ENCODE data around the gene VPS37B.

The VPS37B gene

GRCh38 chr12:122840580-122841513 lies 55.1 kb downstream of the VPS37B start:
- DNase-seq (ENCODE audit: low read depth) = no peak

- no peak for DNase-seq (ENCODE audit: low read depth)
Observed at GRCh38 chr12:122839907-122840554, 55.9 kb downstream of the VPS37B start.

DNA sequence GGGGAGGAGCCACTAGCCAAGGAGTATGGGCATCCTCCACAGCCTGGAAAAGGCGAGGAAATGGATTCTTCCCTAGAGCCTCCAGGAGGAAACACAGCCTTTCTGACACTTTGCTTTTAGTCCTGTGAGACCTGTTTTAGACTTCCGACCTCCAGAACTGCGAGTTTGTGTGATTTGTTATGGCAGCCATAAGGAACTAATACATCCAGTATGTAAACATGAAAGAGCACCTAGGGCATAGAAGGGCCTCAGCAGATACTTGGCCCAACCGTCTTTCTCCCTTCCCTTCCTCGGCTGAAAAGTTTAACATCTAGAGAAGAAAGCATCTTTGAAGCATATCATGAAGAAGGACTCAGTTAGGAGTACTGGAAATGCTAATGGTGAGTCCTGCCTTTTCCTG lies 57.1 kb downstream of the VPS37B start:
- no peak for DNase-seq (ENCODE audit: low read depth)

- no peak for DNase-seq (ENCODE audit: low read depth)
Observed at GRCh38 chr12:122837306-122838265, 58.3 kb downstream of the VPS37B start.

DNA sequence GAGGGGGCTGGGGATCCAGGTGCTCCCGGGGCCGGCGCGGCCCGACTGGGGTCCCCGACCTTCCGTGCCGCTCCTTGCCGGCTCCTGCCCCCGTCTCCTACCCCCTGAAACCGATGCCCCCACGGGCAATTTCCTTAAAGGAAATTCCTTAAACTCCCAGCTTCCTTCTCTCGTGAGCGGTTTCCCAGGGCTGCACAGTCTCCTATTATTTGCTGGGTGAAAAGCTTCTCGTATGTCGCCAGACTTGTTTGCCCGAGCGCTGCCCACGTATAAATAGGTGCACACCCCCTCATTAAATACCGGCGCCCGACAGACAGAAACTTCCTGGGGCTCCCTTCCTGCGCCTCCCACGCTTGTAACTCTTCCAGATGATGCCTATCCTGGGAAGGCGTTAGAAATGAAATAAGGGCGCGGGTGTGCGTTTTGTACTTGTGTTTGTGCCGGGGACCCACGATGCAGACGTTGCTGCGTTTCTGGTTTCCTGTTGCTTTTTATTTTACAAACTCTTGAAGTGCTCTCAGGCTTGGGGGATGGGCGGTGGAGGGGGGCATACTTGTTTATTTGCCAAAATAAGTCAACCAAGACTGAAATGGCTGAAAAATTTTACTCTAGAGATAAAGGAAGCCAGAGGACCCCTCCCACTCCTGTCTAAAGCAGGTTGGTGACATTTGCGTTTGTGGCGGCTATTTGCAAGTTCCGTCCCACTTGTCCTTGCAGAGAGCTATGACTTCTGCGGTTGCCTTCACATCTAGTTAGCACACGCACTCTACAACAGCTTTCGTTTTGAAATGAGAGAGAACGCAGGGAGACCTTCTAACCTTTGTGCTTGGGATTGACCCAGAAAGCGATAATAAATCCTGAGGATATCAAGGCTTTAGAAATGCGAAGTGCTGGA lies 59.6 kb downstream of the VPS37B start:
- DNase-seq (ENCODE audit: low read depth) = no peak

DNA sequence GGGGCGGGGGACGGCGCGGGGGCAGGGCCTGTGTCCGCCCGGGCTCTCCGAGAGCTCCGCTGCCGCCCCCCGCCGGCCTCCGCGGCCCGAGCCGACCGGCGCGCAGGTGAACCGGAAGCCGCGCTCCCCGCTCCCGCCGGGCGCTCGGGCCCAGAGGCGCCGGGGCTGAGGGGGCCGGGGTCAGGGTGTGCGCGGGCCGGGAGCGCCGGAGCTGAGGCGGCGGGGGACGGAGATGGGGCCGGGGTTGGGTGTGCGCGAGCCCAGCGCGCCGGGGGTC lies 60.2 kb downstream of the VPS37B start:
- DNase-seq (ENCODE audit: low read depth) = no peak

DNA sequence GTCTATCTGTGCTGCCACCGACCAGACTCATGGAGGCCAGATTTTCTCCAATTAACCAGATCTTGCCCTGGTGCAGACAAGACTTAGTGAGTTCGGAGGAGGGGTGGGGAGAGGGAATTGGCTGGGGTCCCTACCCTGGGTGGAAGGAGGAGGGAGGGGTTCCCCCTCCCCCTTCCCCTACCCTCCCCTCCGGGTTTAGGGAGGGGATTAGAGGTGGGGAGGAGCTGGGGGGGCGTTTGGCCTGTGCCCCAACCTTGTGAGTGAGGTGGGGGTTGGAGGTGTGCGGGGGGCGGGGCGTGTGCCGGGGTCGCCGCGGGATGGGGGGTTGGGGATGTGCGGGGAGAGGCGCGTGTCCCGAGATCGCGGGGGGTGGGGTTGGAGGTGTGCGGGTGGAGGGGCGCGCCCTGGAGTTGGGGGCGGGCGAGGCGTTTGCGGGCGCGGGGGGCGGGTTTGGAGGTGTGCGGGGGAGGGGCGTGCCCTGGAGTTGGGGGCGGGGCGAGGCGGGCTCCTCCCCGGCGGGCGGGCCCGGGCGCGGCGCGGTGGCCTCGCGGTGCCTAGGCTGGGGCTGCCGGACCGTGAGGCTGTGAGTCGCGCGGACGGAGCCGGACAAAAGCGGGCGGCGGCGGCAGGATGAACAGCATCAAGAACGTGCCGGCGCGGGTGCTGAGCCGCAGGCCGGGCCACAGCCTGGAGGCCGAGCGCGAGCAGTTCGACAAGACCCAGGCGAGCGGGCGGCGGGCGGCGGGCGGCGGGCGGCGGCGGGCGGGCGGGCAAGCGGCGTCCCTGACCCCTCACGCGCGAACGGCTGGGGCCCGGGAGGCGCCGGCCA lies 60.8 kb downstream of the VPS37B start, which contains the start of gene HIP1R:
HIP1R (plus strand) TSS at position 537 of the 829 bp plus-strand sequence; CDS start at position 631, 94 bp downstream.
- peak; percentile 31 for DNase-seq (ENCODE audit: low read depth)

DNA sequence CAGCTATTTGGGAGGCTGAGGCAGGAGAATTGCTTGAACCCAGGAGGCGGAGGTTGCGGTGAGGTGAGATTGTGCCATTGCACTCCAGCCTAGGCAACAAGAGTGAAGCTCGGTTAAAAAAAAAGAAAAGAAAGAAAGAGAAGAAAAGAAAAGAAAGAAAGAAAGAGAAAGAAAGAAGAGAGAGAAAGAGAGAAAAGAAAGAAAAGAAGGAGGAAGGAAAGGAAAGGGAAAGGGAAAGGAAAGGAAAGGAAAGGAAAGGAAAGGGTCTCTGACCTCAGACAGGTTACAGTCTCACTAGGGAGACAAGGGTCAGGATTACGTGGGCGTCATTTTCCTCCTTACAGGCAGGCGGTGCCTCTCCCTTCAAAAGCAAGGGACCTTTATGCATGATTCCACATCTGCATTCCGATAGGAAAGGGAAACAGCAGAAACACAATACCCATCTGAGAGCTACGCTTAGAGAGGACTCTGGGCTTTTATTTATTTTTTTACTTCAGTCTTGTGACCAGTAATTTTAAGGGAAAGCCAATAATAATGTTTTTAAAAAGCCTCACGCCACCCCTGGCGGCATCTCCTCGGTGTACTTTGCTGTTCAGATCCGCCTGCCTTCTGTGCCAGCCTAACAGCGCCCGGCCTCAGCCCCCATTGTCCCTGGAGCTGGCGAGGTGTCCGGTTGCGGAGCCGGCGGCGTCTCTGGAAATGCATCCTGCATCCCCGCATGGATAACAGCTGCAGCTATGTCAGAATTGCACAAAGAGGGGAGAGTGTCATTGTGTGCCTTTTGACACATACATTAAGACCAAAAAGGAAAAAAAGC lies 61.6 kb downstream of the VPS37B start:
- no peak for DNase-seq (ENCODE audit: low read depth)

- DNase-seq (ENCODE audit: low read depth) = no peak
Observed at GRCh38 chr12:122830517-122831214, 65.3 kb downstream of the VPS37B start.

DNA sequence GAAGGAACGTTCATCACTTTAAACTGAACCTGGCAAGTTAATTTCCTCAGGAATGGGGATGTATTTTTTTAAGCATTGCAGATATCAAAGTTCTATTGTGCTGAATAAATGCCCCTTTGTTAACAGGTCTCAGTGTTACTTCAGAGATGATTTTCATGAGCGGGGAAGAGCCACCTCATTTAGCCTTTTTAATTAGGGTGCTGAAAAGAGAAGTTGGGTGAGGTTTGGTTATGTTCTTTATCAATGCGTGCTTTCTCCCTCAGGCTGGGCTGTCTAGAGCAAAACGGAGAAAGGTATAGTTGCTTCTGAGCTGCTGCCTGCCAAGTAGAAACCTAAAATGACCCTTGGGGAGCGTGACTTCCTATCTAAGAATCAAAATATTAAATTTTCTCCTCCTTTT lies 68.7 kb downstream of the VPS37B start:
- DNase-seq (ENCODE audit: low read depth) = no peak

- DNase-seq (ENCODE audit: low read depth) = no peak
Observed at GRCh38 chr12:122825773-122826724, 69.9 kb downstream of the VPS37B start.

GRCh38 chr12:122823429-122823828 lies 72.5 kb downstream of the VPS37B start:
- DNase-seq (ENCODE audit: low read depth) = no peak

- no peak for DNase-seq (ENCODE audit: low read depth)
Observed at GRCh38 chr12:122820838-122821271, 75.1 kb downstream of the VPS37B start.

- no peak for DNase-seq (ENCODE audit: low read depth)
Observed at GRCh38 chr12:122820138-122820537, 75.8 kb downstream of the VPS37B start.

DNA sequence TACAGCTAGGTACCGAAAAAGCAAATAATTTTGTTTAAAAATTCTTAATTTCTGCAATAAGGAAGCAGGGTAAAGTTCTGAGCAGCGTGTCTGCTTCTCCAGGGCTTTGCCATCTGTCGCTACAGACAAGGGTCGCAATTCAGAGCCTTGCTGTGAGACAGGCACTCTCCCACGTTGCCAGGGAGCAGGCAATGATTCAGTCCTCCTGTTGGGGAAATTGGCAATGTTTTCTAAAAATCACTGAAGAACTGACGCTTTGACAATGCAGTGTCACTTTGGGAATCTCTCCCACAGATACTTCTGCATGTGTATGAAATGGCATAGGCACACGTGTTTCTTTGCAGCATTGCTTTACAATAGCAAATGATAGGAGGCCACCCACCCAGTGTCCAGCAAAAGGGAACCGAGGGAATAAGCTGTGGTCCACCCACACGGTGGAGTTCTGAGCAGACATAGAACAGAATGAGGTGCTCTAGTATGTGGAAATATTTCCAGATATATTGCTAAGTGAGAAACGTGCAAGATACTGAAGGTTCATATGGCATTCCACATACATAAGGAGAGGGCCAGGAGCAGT lies 76.6 kb downstream of the VPS37B start:
- no peak for DNase-seq (ENCODE audit: low read depth)
